GM19467 (cell line): ENCODE measurements around the gene GNB5.
"Not testable (repeated sequence)": the region's sequence is repeated elsewhere in the genome, so short reads cannot be mapped to it uniquely, and the experiment has no call there.

Source experiments
- ATAC-seq: cut with Tn5 transposase; IDR thresholded peaks from one replicate; pipeline ENCODE4 v1.9.1; 2021; ENCODE audit warnings: mild to moderate bottlenecking, moderate library complexity; ENCODE audit not compliant: unreplicated experiment

Gene GNB5

DNA sequence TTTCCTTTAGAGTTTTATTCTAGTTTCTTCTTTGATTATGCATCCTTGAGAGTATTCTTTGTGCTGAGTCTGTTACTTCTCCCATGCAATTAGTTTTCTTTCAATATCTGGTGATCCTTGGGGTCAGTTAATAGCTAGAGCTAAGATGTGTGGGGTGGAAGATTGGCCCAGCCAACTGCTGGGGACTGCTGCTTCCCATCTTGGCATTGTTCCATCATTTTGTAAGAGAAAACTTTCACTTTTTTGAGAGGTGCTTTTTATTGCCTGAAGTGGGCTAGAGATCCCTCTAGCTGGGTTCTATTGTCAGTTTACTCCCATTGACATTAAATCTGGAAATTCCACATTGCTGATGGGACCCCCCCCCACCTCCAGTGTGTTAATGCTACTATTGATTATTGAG, 94.0 kb downstream of the GNB5 start:
- no peak for ATAC-seq

DNA sequence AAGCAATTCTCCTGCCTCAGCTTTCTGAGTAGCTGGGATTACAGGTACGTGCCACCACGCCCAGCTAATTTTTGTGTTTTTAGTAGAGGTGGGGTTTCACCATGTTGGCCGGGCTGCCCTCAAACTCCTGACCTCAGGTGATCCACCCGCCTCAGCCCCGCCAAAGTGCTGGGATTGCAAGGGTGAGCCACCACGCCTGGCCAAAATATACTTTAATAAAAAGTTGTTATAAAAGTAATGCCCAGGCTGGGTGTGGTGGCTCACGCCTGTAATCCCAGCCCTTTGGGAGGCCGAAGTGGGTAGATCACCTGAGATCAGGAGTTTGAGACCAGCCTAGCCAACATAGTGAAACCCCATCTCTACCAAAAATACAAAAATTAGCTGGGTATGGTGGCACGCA, 94.7 kb downstream of the GNB5 start:
- ATAC-seq, result not testable (repeated sequence)

DNA sequence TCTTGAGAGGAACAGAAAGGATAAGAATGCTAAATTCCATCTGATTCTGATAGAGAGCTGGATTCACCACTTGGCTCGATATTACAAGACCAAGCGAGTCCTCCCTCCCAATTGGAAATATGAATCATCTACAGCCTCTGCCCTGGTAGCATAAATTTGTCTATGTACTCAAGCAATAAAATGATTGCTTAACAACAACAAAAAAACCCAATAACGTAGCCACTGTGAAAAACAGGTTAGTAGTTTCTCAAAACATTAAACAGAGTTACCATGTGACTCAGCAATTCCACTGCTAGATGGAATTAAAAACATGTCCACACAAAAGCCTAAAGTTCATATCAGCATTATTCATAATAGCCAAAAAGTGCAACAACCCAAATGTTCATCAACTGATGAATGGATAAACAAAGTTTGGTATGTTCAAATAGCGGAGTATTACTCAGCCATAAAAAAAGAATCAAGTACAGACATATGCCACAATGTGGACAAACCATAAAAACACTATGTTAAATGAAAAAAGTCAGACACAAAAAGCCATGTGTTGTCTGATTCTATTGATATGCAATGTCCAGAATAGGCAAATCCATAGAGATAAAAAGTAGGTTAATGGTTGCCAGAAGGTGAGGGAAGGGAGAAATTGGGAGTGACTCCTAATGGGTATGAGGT, 95.5 kb downstream of the GNB5 start:
- ATAC-seq, result no peak

DNA sequence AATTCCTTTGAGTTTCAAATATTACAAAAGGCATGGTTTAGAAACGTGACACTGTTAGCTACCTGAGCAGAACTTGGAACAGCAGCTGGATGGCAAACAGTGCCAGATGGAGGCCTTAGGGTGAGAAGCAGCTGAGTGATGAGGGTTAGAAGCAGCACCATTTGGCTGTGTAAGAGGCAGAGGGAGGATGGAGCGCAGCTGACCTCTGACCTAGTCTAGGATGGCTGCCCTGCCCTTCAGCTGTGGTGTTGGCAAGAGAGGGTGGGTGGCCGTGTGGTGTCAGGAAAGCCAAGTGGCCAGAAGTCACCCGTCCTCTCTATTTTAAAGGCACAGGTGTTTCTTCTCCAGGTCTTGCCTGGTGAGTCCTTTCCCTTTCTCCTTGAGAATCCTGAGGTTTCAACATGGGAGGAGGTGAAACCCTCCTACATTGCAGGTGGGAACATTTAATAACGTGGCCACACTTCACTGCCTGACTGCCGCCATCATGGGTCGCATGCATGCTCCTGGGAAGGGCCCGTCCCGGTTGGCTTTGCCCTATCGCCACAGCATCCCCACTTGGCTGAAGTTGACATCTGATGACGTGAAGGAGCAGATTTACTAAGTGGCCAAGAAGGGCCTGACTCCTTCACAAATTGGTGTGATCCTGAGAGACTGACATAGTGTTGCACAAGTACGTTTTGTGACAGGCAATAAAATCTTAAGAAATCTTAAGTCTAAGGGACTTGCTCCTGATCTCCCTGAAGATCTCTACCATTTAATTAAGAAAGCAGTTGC, 96.2 kb downstream of the GNB5 start:
- ATAC-seq, result no peak

DNA sequence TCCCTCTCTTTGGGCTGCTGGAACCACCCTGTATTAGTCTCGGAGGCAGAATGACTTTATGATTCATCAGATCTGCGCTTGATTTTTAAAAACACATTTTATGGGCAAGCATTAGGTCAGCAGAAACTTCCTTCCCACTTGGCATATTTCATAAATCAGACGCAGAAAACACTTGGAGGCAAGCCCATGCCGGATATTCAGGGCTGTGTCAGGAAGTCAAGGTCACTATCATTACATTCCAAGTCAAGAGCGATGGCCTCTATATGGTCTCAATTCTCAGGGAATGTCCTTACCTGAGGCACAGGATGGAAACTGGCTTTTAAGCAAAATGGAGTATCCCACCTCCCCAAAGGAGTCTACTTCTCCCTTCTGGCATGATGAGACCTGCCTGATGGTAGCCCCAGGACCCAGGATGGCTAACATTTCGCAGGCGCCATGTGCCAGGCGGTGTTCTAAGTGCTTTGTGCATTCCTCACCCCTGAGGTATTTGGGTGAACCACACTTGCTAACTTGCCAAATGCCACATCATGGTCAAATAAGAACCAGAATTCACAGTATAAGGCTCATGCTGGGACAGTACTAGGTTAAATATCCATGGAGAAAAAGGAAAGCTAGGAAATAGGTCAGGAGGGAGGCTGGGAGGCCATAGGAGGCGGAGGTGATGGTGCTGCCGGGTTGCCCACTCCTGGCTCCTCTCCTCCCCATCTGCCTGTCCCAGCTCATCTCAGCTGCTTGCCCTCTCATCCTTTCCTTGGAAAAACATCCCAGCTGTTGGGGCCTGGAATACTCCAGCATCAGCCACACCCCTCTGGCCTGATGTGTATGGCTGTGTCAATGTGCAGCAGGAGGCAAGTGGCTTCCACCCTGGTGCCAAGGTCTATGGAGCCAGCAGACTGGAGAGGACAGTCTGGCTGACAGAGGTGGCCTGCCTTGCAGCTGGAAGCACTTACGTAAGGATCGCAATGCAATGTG, 97.4 kb downstream of the GNB5 start:
- no peak for ATAC-seq

DNA sequence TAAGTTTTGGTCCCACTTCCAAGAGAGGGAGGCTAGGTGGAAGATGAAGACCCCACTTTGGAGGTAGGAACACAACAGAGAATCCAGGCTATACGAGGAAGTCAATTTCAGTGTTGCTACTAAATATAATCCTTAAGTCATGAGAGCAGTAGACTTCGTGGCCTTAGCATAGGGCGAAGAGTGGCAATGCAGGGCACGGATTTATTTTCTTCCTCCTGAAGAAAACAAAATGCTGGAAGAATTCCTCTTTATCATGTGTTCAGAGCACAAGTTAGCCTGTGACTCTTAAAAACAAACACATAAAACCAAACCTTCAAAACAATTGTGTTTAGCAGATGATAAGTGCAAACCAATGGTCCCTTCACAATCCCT, 98.0 kb downstream of the GNB5 start:
- no peak for ATAC-seq

DNA sequence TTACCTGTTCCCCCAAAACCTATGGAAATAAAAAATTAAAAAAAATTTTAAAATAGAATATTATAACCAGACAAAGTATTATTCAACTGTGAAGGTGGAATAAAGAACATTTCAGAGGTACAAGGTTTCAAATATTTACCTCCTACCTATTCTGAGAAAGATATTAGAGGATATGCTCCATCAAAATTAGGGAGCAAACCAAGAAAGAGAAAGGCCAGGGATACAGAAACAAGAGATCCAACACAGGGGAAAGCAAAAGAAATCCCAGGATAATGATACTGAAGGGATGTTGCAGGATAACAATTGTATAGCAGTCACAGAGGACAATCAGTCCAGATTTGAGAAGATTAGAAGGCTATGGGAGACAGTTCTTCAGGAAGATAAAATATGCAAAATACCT, 101.0 kb downstream of the GNB5 start:
- no peak for ATAC-seq

DNA sequence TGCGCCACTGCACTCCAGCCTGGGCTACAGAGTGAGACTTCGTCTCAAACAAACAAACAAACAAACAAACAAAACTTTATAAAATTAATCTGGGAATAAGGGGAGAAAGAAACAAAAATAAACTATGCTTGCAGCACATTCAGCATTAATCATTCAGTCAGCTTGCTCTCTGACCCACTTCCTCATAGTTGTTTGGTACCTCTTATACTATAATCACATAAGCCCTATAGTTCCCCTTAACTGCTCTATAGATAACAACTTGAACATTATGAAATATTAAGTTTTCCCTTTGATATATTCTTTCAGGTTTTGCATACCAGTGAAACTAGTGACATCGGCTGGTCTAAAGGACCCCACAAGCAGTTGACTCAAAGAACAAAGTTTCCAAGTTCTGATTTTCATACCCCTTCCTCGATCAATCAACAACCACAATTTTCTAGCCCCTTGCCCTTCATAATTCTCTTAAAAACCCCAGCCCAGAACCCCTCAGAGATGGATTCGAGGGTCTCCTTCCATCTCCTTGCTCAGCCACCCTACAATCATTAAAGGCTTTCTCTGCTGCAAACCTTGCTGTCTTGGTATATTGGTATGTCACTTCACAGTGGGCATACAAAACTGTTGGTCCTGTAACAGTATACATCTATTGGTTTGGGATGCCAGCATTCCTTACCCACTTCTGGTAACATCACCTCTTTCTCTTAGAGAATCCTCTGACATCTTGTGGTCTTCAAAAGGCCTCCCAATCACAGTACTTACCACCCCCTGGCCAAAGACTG, 105.0 kb downstream of the GNB5 start:
- no peak for ATAC-seq

DNA sequence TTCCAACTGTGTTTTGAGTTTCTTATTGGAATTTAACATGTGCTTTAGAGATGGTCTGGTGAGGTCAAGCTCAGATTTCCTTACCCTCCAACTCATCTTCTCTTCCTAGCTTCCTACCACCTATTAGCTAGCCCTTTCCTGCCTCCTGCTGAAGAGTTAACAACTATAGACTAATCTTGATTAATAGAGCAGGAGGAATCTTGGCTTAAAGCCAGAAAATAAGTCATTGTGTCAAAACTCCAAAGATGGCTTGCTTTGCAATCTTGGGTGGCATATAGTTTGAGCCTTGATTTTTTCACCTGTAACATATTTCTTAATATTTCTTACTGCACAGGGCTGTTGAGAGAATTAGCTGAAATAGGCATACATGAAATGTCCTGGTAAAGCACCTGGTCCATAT, 105.9 kb downstream of the GNB5 start:
- no peak for ATAC-seq

DNA sequence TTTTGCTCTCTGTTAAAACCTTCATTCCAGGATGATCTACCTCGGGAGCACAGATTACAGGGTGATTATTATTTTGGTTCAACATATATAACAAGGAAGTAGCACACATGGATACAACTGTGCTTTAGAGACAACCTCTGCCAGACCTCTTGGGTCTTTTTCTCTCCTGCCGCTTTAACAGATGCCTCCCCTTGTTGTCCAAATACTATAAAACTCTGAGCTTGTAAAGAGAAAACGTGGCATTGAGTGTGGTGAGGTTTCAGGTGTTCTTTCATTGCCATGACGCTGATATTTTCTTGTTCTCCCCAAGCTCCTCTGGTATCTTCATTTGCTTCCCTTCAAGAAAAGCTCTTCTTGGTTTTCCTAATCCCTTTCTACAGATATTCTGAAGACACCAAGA, 107.6 kb downstream of the GNB5 start:
- no peak for ATAC-seq

DNA sequence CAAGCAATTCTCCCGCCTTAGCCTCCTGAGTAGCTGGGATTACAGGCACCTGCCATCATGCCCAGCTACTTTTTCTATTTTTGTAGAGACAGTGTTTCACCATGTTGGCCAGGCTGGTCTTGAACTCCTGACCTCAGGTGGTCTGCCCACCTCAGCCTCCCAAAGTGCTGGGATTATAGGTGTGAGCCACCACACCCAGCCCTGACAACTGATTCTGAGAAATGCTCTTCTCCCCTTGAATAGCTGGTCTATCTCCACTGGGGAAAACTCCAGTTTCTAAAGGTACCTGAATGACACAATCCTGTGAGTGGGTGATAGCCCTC, 108.2 kb downstream of the GNB5 start:
- ATAC-seq, result not testable (repeated sequence)

DNA sequence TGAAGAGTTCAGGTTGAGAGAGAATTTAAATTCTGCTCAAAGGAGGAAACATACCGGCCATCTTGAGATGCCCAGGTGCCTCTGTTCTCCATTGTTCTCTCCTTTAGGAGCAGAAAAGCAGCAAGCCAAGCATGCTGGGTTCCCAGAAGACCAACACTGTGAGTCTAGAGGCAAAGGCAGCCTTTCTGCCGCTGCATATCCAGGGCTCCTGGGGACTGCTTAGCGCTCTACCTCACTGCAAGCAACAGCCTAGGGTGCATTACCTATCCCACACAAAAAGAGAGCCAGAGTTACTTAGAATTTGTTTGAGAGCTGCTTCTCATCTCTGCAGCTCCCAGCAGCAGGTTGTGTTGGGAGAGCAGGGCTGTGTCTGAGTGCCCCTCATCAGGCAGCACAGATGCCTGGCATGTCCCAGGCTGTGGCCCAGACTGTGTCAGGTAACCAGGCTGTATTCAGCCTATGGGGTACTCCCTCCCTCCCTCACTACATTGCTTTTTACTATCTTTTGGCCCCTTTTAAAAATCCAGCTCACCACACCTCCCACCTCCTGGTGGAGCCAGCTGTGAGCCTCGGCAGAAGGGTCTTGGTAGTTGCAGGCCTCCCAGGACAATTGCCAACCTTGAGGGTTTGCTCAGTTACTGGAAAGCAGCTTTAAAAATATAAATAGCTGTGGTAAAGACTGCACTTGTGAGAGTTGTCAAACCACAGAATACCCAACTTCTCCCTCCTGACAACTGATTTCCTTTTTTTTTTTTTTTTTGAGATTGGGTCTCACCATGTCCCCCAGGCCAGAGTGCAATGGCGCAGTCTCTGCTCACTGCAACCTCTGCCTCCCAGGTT, 108.8 kb downstream of the GNB5 start:
- ATAC-seq, result peak; percentile 72

DNA sequence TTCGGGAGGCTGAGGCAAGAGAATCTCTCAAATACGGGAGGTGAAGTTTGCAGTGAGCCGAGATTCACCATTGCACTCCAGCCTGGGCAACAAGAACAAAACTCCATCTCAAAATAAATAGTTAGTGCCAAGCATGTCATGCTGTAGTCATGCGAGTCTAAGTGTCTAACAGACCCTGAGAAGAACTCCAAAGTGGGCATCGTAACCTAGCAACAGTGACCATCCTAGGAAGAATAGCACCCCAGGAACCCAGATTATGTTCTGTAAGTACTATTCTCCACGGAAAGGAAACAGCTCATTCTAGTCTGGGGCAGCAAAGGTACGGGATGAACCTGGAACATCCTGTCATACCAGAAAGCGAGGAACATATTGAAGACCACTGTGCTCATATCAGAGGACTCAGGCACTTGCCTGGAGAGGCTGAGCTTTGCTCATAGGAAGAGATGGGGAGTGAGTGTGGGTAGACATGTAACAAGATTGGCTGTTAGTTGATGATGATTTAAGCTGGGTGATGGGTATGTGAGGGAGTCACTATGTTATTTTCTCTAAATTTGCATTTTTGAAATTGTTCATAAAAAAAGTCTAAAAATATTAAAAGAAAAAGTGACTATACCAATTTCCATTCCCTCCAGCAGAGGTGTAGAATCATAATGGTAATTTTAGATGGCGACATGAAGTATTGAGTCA, 110.3 kb downstream of the GNB5 start:
- ATAC-seq, result no peak

DNA sequence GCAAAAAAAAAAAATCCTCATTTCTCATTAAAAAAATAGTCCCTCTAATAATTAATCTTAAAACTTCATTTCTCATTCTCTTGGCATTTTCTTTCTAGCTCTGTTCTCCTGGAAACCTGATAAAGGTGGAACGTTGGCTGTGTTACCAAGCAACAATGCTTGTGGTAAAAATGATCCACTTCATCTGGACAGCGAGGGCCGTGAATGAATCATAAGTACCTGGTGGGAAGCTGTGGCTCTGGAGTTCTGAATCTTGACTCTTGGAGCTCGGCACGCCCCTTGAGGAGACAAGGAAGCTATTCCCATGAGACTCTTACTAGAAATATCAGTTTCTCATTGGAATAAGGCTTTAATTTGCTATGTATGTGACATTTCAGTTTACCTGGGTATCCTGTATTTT, 111.2 kb downstream of the GNB5 start:
- no peak for ATAC-seq

DNA sequence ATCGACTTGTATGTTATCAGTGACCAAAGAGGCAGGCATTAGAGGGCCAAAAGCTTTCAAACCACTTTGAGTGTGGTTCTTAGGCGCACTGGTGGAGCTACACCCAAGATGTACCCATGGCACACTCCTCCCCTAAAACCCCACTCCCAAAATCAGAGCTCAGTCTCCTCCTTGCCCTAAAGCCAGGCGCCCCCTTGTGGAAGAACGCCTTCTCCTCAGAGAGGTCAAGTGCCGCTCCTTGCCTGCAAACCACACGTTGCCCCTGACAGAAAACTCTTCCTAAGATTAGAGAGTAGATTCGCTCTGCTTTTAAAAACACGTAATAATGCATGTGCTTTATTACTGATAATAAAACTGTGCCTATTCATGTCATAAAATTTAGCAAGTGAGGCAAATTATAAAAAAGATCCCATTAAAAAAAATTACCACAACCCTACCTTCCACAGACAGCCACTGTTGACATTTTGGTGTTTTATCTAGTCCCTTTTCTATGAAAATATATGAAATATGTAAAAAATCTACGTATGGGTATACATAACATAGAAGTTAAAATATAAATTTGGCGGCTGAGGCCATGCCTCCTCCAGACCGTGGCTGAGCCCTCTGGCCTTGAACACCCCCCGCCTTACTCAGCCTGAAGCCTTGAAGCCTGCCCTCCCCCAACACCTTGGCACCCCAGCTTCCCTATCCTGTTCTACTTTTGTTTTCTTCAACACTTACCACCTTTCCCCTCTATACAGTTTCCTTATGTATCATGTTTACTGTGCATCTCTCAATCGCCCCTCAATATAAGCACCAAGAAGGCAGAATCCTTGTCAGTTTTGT, 112.1 kb downstream of the GNB5 start:
- no peak for ATAC-seq

DNA sequence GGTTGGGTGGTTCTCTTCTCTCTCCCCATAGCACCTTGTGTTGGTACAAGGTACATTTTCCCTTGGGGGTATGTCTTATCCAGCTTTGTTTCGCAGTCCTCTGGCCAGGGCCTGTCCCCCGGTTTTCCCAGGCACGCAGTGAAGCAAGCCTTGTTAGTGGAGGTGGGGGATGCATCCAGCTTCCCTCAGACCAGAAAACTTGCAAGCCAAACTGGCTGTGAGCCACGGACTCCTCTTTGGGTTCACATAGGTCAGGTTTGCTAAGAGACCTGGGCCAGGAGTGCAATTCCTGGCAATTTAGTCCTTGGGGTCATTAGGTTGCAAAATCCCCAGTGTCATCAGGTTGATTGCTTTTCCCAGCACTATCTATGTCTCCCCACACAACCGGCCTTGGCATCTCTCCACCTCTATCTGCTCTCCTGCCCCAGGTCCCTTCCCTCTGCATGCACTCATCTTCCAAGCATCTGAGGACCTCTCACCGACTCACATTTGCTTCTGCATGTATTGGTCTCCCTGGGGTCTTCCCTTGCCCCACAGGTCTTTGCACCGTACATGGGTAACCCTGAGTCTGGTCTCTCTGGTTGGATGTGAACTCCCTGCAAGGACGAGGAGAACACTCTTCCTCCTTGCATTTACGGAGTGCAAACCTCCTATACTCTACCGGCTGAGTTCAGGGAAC, 112.9 kb downstream of the GNB5 start:
- no peak for ATAC-seq

DNA sequence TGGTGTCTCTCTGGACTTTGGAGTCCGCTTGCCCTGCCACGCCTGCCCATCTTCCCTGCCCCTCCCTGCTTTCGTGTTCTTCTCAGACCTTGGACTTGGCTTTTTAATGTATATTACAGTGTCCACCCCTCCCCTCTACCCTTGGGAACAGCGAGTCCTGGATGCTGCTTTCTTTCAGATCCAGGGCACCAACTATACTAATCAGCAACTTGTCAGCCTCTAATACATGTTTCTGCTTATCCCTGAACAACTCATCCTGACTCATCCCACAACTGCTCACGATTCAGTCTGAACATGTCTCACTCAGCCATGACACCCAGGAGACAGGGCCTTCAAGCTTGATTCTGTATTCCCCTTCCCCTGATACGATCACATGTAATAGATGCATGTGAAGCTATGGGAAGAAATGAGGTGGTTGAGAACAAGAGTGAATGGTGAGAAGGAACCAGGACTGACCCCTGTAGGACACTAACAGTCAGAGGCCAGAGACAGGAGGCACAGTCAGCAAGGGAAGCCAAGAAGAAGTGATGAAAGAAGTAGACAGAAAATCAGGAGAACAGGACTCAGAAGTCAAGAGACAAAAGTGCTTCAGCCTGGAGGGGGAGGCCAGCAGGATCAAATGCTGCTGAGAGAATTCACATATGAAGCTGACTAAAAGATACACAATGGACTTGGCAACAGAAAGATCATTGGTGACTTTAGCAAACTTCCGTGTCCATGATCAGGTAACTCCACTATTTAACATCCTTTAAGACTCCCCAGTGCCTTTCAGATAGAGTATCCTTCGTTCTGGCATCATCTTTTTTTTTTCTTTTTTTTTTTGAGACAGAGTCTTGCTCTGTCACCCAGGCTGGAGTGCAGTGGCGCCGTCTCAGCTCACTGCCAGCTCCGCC, 114.1 kb downstream of the GNB5 start:
- ATAC-seq, result no peak
